Measurements from ENCODE around the gene CPED1. TPM values are rescaled to one million over a fixed set of nuclear protein-coding genes. Genes with fewer than 3 reads are reported as not detected.

CPED1 gene
- total RNA-seq, 2 donors from 2014 or later, result 77.4 to 126 TPM

GRCh38 chr7:120961638-120962173, 26.8 kb upstream of the CPED1 start:
- Histone ChIP-seq H3K36me3 (peaks cover 5% of the 10 kb centered on the region), H3K4me1 (ENCODE audit: control insufficient read depth in 1 of 2, low read depth in 2 of 2) (no peaks in the 10 kb centered on the region), H3K27ac (no peak overlapping the region), H3K4me3 (no peak overlapping the region), H3K9me3 (no peaks in the 10 kb centered on the region), H3K27me3 (replicated peaks; ENCODE audit: insufficient read depth) (no peaks in the 10 kb centered on the region)
- TF ChIP-seq CTCF (IDR thresholded peaks at IDR 0.05), result no peak
- DNase-seq (ENCODE audit: low spot score), result no peak
- ATAC-seq (ENCODE audit: insufficient number of reproducible peaks, low FRiP score, low read depth), result no peak

DNA sequence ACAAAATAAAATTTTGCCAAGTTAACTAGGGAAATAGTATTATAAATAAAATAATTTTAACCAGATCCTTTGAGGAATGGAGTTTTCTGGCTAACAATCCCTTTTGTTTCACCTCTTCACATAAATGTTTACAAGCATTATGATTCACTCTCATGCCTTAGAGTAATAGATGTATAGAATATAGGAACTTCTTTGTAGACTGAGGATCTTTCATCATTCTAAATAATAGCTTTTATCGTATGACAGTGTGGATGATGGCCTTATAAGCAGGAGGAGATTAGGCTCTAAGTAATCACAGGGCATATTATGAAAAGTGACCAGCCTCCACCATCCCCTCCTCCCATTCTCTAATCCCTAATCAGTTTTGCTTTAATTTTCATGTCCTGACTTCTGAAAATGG, 24.4 kb upstream of the CPED1 start:
- no peak overlapping the region for H3K27ac ChIP-seq
- no peaks in the 10 kb centered on the region for H3K4me1 ChIP-seq (ENCODE audit: control insufficient read depth in 1 of 2, low read depth in 2 of 2)
- H3K27me3 ChIP-seq (replicated peaks; ENCODE audit: insufficient read depth), result no peaks in the 10 kb centered on the region
- ATAC-seq (ENCODE audit: insufficient number of reproducible peaks, low FRiP score, low read depth), result no peak
- H3K4me3 ChIP-seq, result no peak overlapping the region
- TF ChIP-seq CTCF (IDR thresholded peaks at IDR 0.05), result no peak
- peaks cover 17% of the 10 kb centered on the region for H3K36me3 ChIP-seq
- DNase-seq (ENCODE audit: low spot score), result no peak
- no peaks in the 10 kb centered on the region for H3K9me3 ChIP-seq

DNA sequence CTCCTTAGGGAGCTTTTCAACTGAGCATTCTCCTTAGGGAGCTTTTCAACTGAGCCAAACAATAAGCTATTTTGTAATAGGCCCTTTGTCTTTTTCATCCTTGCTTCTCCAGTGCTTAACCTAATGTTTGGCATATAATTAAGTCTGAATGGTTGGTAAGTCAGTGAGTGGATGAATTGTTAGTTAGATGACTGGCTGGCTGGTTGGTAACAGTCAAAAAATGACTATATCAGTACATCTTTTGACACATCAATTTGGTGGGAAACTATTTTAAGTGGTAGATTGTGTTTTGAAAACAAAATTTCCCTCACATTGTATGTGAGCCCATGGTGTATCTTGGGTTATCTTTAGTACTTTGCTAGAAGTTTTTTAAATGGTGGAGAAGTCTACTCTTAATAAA, 21.6 kb upstream of the CPED1 start:
- Histone ChIP-seq H3K4me3 (no peak overlapping the region), H3K27me3 (replicated peaks; ENCODE audit: insufficient read depth) (no peaks in the 10 kb centered on the region), H3K4me1 (ENCODE audit: control insufficient read depth in 1 of 2, low read depth in 2 of 2) (no peaks in the 10 kb centered on the region), H3K9me3 (no peaks in the 10 kb centered on the region), H3K36me3 (peaks cover 34% of the 10 kb centered on the region), H3K27ac (no peak overlapping the region)
- no peak for TF ChIP-seq CTCF (IDR thresholded peaks at IDR 0.05)
- DNase-seq (ENCODE audit: low spot score) (no peak), ATAC-seq (ENCODE audit: insufficient number of reproducible peaks, low FRiP score, low read depth) (no peak)

DNA sequence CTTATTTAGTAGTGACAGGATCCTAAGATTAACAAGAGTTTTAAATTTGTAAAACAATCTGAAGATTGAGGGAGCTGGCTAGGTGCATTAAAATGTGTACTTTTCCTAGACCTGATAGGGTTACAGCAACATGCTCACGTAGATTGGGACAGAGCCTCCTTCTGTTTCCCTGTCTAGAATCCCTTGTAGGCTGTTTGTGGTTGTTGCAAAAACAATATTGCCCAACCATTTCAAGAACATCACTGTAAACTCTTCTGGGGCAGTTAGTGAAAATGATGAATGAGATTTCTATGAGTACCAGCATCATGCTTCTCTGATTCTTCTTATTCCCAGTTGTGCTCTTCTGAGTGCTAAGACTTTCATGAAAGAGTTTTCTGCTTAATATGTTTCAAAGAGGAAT, 14.7 kb upstream of the CPED1 start:
- H3K27me3 ChIP-seq (replicated peaks; ENCODE audit: insufficient read depth), result no peaks in the 10 kb centered on the region
- peaks cover 31% of the 10 kb centered on the region for H3K36me3 ChIP-seq
- ATAC-seq (ENCODE audit: insufficient number of reproducible peaks, low FRiP score, low read depth) (no peak), DNase-seq (ENCODE audit: low spot score) (no peak)
- no peak overlapping the region for H3K4me3 ChIP-seq
- H3K4me1 ChIP-seq (ENCODE audit: control insufficient read depth in 1 of 2, low read depth in 2 of 2), result no peaks in the 10 kb centered on the region
- TF ChIP-seq CTCF (IDR thresholded peaks at IDR 0.05), result no peak
- no peaks in the 10 kb centered on the region for H3K9me3 ChIP-seq
- H3K27ac ChIP-seq, result no peak overlapping the region

GRCh38 chr7:120979765-120980499, 8.6 kb upstream of the CPED1 start:
- H3K27ac ChIP-seq, result no peak overlapping the region
- no peak for TF ChIP-seq CTCF (IDR thresholded peaks at IDR 0.05)
- DNase-seq (ENCODE audit: low spot score) (no peak), ATAC-seq (ENCODE audit: insufficient number of reproducible peaks, low FRiP score, low read depth) (no peak)
- no peaks in the 10 kb centered on the region for H3K9me3 ChIP-seq
- H3K4me3 ChIP-seq, result no peak overlapping the region
- no peaks in the 10 kb centered on the region for H3K4me1 ChIP-seq (ENCODE audit: control insufficient read depth in 1 of 2, low read depth in 2 of 2)
- no peaks in the 10 kb centered on the region for H3K27me3 ChIP-seq (replicated peaks; ENCODE audit: insufficient read depth)
- peaks cover 4% of the 10 kb centered on the region for H3K36me3 ChIP-seq
